ENCODE data around the gene TMEM250. TPM values are rescaled to one million over a fixed set of nuclear protein-coding genes. Genes with fewer than 3 reads are reported as not detected.

Gene TMEM250
- total RNA-seq, 2 donors from 2014 or later = 40.9 to 67.2 TPM

- intact Hi-C loops (cut with DNase I) = no loop called here
- H3K9ac ChIP-seq (ENCODE audit: low read depth in 2 of 2, low read length in 2 of 2) = no peak overlapping the region
- no peak for TF ChIP-seq CTCF (IDR thresholded peaks at IDR 0.05)
- H3K27me3 ChIP-seq = no peaks in the 10 kb centered on the region
- H3K4me1 ChIP-seq = no peaks in the 10 kb centered on the region
- DNase-seq = no peak
- H3K9me3 ChIP-seq = no peaks in the 10 kb centered on the region
- H3K36me3 ChIP-seq = no peaks in the 10 kb centered on the region
- H3K27ac ChIP-seq = no peak overlapping the region
- no peak overlapping the region for H3K4me3 ChIP-seq
Observed at GRCh38 chr9:136078024-136078423, 40.7 kb downstream of the TMEM250 start.

DNA sequence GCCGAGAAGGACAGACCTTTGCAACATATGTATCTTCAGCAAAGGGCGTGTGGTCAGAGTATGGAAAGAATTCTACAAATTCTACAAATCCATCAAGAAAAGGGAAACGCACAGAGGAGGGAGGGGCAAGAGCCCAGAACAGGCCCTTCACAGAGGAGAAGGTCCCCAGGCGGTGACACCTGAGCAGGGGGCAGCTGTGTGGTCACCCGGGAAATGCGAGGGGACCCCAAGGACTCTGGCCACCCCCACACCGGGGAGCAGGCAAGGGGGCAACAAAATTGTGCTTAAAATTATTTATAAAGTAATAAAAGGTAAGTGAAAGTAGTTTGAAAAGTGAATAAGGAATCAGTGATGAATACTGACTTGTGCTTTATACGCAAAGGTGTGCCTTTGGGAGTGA is 41.2 kb downstream of the TMEM250 start:
- Histone ChIP-seq H3K27me3 (no peaks in the 10 kb centered on the region), H3K27ac (no peak overlapping the region), H3K9ac (ENCODE audit: low read depth in 2 of 2, low read length in 2 of 2) (no peak overlapping the region), H3K4me3 (no peak overlapping the region), H3K36me3 (no peaks in the 10 kb centered on the region), H3K9me3 (no peaks in the 10 kb centered on the region), H3K4me1 (no peaks in the 10 kb centered on the region)
- TF ChIP-seq CTCF (IDR thresholded peaks at IDR 0.05) = no peak
- DNase-seq = no peak
- intact Hi-C loops (cut with DNase I) = no loop called here

DNA sequence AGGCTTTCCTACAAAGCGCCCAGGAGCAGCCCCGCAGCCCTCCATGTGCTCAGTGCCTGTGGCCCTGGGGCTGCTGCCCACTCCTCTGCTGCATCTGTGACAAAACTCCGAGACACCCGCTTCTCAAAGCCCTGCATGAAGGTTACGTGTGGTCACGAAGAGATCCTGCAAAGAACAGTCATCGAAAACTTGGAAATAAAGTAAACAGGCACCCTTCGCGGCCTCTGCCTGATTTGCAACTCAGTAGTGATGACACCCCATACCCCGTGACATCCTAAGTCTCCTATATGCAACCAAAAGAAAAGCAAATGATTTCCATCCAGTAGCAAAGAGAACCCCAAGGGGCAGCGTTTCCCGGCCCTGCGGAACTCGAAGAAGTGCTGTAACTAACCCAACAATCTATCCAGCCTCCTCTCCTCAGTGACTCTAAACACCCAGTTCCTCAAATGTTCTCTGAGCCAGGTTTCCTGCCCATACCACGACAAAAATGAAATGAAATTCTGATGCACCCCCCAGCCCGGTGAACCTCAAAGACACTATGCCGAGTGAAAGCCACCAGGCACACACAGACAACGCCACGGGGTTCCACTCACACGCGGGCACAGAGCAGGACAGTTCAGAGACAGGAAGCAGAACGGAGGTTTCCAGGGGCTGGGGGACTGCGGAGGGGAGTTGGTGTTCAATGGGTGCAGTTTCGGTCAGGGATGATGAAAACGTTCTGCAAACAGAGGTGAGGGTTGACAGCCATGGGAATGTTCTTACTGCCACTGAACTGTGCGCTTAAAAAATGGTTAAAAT is 42.6 kb downstream of the TMEM250 start:
- no peak for DNase-seq
- H3K4me1 ChIP-seq = no peaks in the 10 kb centered on the region
- no peak overlapping the region for H3K4me3 ChIP-seq
- H3K36me3 ChIP-seq = no peaks in the 10 kb centered on the region
- no peak overlapping the region for H3K27ac ChIP-seq
- H3K9me3 ChIP-seq = no peaks in the 10 kb centered on the region
- no peak for TF ChIP-seq CTCF (IDR thresholded peaks at IDR 0.05)
- intact Hi-C loops (cut with DNase I) = no loop called here
- no peaks in the 10 kb centered on the region for H3K27me3 ChIP-seq
- no peak overlapping the region for H3K9ac ChIP-seq (ENCODE audit: low read depth in 2 of 2, low read length in 2 of 2)

DNA sequence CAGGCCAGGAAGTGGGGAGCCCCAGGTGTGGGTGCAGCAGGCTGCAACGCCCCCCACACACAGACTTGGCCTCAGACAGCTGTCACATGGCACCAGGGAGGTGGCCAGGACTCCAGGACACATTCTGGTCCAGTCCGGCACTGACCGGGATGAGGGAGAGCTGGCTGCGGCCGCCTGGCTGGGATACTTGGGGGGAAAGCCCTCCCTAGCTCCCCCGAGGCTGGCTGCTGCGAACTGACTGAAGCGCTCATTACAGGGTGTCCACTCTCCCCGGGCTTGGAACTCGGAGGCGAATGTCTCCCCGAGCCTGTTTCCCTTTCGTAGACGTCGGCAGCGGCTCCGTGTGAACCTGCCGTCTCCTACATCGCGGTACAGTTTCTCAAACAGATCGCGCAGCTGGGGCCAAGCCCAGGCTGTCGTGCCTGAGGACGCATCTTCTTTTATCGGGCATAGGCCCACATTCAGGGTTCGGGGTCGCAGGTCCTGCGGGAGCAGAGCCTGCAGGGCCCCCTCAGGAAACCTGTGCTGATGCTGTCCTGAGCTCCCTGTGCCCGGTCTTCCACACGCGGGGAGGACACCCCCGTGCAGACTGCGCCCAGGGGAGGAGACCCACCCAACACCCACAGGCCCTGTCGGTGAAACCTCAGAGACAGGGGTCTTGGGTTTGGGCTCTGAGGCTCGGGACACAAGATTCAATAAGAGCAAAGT is 43.4 kb downstream of the TMEM250 start:
- DNase-seq = no peak
- Histone ChIP-seq H3K27ac (no peak overlapping the region), H3K9ac (ENCODE audit: low read depth in 2 of 2, low read length in 2 of 2) (no peak overlapping the region), H3K4me3 (no peak overlapping the region), H3K4me1 (no peaks in the 10 kb centered on the region), H3K9me3 (no peaks in the 10 kb centered on the region), H3K36me3 (no peaks in the 10 kb centered on the region), H3K27me3 (no peaks in the 10 kb centered on the region)
- intact Hi-C loops (cut with DNase I) = no loop called here
- TF ChIP-seq CTCF (IDR thresholded peaks at IDR 0.05) = no peak

GRCh38 chr9:136074706-136075105 is 44.0 kb downstream of the TMEM250 start:
- no peak for DNase-seq
- H3K9me3 ChIP-seq = no peaks in the 10 kb centered on the region
- H3K4me1 ChIP-seq = no peaks in the 10 kb centered on the region
- H3K27me3 ChIP-seq = no peaks in the 10 kb centered on the region
- H3K36me3 ChIP-seq = no peaks in the 10 kb centered on the region
- no peak overlapping the region for H3K9ac ChIP-seq (ENCODE audit: low read depth in 2 of 2, low read length in 2 of 2)
- intact Hi-C loops (cut with DNase I) = no loop called here
- no peak overlapping the region for H3K4me3 ChIP-seq
- H3K27ac ChIP-seq = no peak overlapping the region
- no peak for TF ChIP-seq CTCF (IDR thresholded peaks at IDR 0.05)

Other genes with a start within 250 kb of the TMEM250 start
- 10 to 100 TPM; 14.0 to 14.4 TPM for gene CAMSAP1, start 211.3 kb downstream of the TMEM250 start, total RNA-seq
- gene UBAC1, start 157.5 kb downstream of the TMEM250 start, total RNA-seq = 10 to 100 TPM; 54.9 to 66.5 TPM
- 10 to 100 TPM; 20.3 to 21.0 TPM for gene NACC2, start 23.6 kb downstream of the TMEM250 start, total RNA-seq
- not detected for gene LHX3, start 86.3 kb upstream of the TMEM250 start, total RNA-seq
- 10 to 100 TPM in 1 of 2 donors, 1 to 10 TPM in 1; 4.9 to 12.0 TPM for gene QSOX2, start 126.9 kb upstream of the TMEM250 start, total RNA-seq
- gene CCDC187, start 185.2 kb upstream of the TMEM250 start, total RNA-seq = under 1 TPM; 0.30 to 0.48 TPM
- 1 to 10 TPM; 2.3 to 3.4 TPM for gene GPSM1, start 208.7 kb upstream of the TMEM250 start, total RNA-seq
- gene DNLZ, start 244.9 kb upstream of the TMEM250 start, total RNA-seq = 10 to 100 TPM; 10.0 to 10.8 TPM